Muscle of back (tissue), 11 donors: ENCODE measurements around the gene SAMD9L. TPM values are rescaled to one million over a fixed set of nuclear protein-coding genes. Genes with fewer than 3 reads are reported as not detected.
A peak's percentile ranks its signal among the peaks of the same experiment; 100 is the strongest.
"Not testable (repeated sequence)": the region's sequence is repeated elsewhere in the genome, so short reads cannot be mapped to it uniquely, and the experiment has no call there.

ENCODE experiments used
- DNase-seq, 3 donors: peaks; one replicate each; pipeline versions ENCODE4 v3.0.0 to v3.0.0-alpha.2; 2013
- polyA plus RNA-seq, 10 donors: library from polyadenylated mRNA; unstranded; fragments of 120-200 nt; gene quantifications; one replicate each; pipeline ENCODE4 v1.2.1, GENCODE V29; 2013; ENCODE audit not compliant: insufficient read length in 10 of 10

The SAMD9L gene
- polyA plus RNA-seq, 10 donors, result 4.3 to 8.3 (median 6.6) TPM

- peak in 2 of 3 donors; percentile 49 to 61 for DNase-seq
Observed at GRCh38 chr7:93146472-93147141, 1.6 kb downstream of the SAMD9L start.

GRCh38 chr7:93146036-93146435 is 2.1 kb downstream of the SAMD9L start:
- DNase-seq, result peak in 1 of 3 donors; percentile 20

- no peak for DNase-seq
Observed at GRCh38 chr7:93145354-93145753, 2.8 kb downstream of the SAMD9L start.

GRCh38 chr7:93142127-93142526 is 6.1 kb downstream of the SAMD9L start:
- DNase-seq, result no peak

- no peak for DNase-seq
Observed at GRCh38 chr7:93140582-93141191, 7.5 kb downstream of the SAMD9L start.

- DNase-seq, result no peak
Observed at GRCh38 chr7:93138576-93138975, 9.6 kb downstream of the SAMD9L start.

- DNase-seq, result no peak
Observed at GRCh38 chr7:93133005-93133404, 15.2 kb downstream of the SAMD9L start.

- no peak for DNase-seq
Observed at GRCh38 chr7:93132216-93132615, 16.0 kb downstream of the SAMD9L start.

GRCh38 chr7:93126954-93127353 is 21.2 kb downstream of the SAMD9L start:
- DNase-seq, result not testable (repeated sequence)

GRCh38 chr7:93123532-93123931 is 24.7 kb downstream of the SAMD9L start:
- not testable (repeated sequence) for DNase-seq

- no peak for DNase-seq
Observed at GRCh38 chr7:93120592-93121549, 27.3 kb downstream of the SAMD9L start.

- no peak for DNase-seq
Observed at GRCh38 chr7:93119191-93119905, 28.8 kb downstream of the SAMD9L start.

GRCh38 chr7:93117852-93118530 is 30.2 kb downstream of the SAMD9L start, which contains the start of gene SAMD9:
TSS of gene SAMD9 (minus strand) at chr7:93117979. CDS start at chr7:93106097, 11,882 bp downstream.
- peak; percentile 82 to 90 (median 83) for DNase-seq

GRCh38 chr7:93117327-93117726 is 30.9 kb downstream of the SAMD9L start:
- DNase-seq, result peak in 2 of 3 donors; percentile 0 to 16

GRCh38 chr7:93115796-93116195 is 32.4 kb downstream of the SAMD9L start:
- DNase-seq, result no peak

- no peak for DNase-seq
Observed at GRCh38 chr7:93108003-93108402, 40.2 kb downstream of the SAMD9L start.

GRCh38 chr7:93097388-93097787 is 50.8 kb downstream of the SAMD9L start:
- no peak for DNase-seq

GRCh38 chr7:93092757-93093370 is 55.3 kb downstream of the SAMD9L start:
- DNase-seq, result no peak
